ENCODE results near the gene RNF4. TPM values are rescaled to one million over a fixed set of nuclear protein-coding genes. Genes with fewer than 3 reads are reported as not detected.
"Not testable (repeated sequence)": the region's sequence is repeated elsewhere in the genome, so short reads cannot be mapped to it uniquely, and the experiment has no call there.

The RNF4 gene
- total RNA-seq, 1 donor from 2014 or later = 93.5 TPM

- no peaks in the 10 kb centered on the region for H3K27me3 Mint-ChIP-seq
- POLR2A ChIA-PET = interaction anchor here (0.6 to 3.7 kb wide), 16 partner anchors 9 to 848 kb away, joined by 3 to 54 read pairs (median 4); partner anchors contain the start of genes GRK4, HAUS3, POLN and RNF4
- peak overlapping the region; percentile 90 for H3K27ac Mint-ChIP-seq
- ATAC-seq (ENCODE audit: low read depth) (peak; percentile 13), DNase-seq (peak; percentile 66)
- peaks cover 3% of the 10 kb centered on the region for H3K36me3 Mint-ChIP-seq (ENCODE audit: low read depth)
- intact Hi-C loops (cut with micrococcal nuclease) = loop anchor here (1.0 to 10.0 kb wide), 16 partner anchors 48 to 539 kb away; partner anchors contain the start of genes CFAP99, GRK4, HAUS3 and HTT
- peaks cover 22% of the 10 kb centered on the region for H3K4me1 Mint-ChIP-seq
- TF ChIP-seq, protein P1, sequence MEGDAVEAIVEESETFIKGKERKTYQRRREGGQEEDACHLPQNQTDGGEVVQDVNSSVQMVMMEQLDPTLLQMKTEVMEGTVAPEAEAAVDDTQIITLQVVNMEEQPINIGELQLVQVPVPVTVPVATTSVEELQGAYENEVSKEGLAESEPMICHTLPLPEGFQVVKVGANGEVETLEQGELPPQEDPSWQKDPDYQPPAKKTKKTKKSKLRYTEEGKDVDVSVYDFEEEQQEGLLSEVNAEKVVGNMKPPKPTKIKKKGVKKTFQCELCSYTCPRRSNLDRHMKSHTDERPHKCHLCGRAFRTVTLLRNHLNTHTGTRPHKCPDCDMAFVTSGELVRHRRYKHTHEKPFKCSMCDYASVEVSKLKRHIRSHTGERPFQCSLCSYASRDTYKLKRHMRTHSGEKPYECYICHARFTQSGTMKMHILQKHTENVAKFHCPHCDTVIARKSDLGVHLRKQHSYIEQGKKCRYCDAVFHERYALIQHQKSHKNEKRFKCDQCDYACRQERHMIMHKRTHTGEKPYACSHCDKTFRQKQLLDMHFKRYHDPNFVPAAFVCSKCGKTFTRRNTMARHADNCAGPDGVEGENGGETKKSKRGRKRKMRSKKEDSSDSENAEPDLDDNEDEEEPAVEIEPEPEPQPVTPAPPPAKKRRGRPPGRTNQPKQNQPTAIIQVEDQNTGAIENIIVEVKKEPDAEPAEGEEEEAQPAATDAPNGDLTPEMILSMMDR (IDR thresholded peaks at IDR 0.05) = no peak
- CTCF ChIA-PET = interaction anchor here (0.7 to 1.6 kb wide), 8 partner anchors 28 to 115 kb away, joined by 3 to 8 read pairs (median 4); no protein-coding TSS in a partner anchor
- H3K9me3 Mint-ChIP-seq = no peaks in the 10 kb centered on the region
- H3K4me3 Mint-ChIP-seq = peak overlapping the region; percentile 92
Observed at GRCh38 chr4:2535376-2536192, 66.7 kb downstream of the RNF4 start.

DNA sequence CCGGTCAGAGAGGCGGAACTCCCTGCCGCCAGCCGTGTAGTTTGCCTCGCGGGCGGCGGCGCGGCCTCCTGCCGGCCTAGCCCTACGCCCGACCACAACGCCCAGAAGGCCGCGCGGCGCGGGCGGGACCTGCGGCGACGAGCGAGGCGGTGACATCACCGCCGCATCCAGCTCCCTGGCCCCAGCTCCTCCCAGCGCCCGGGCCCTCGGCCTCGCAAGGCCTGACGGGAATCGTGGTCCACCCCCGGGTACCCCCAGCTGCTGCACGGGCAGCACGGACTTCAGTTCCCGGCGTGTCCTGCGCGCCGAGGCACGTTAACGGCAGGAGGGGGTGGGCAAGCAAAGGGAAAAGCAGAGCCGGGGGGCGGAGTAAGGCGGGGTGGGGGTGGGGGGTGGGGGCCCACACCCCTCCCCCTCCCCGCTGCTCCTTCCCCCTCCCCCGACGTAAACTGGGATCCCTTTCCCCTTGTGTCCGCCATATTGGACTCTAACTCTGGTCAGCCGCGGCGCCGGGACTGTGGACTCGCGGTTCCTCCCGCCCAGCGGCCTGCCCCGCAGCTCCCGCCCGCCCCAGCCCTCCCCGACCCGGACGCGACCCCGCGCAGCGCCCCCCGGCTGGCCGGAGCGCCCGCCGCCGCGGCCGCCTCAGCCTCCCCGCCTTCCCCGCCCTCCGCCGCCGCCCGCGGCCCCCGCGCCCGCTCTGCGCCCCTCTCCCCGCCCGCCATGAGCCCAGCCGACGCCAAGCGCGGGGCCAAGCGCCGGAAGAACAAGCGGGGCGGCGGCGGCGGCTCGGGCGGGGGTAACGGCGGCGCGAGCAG is 67.5 kb downstream of the RNF4 start, which contains the start of gene FAM193A:
Gene FAM193A, plus strand, starts transcription at position 455 of the 818 bp plus-strand sequence. Its CDS starts 269 bp downstream, at position 724.
- DNase-seq (peak; percentile 94), ATAC-seq (ENCODE audit: low read depth) (peak; percentile 92)
- Mint-ChIP-seq H3K4me3 (peak within 1 kb of the TSS; percentile 92), H3K36me3 (ENCODE audit: low read depth) (peaks cover 3% of the 10 kb centered on the region), H3K27me3 (no peaks in the 10 kb centered on the region), H3K27ac (peak within 1 kb of the TSS; percentile 90), H3K9me3 (no peaks in the 10 kb centered on the region), H3K4me1 (peaks cover 23% of the 10 kb centered on the region)
- TF ChIP-seq, protein P1 (IDR thresholded peaks at IDR 0.05) = no peak
- intact Hi-C loops (cut with micrococcal nuclease) = loop anchor here (1.0 to 10.0 kb wide), 15 partner anchors 49 to 538 kb away; partner anchors contain the start of genes CFAP99, GRK4, HAUS3 and HTT
- ChIA-PET CTCF (interaction anchor here (1.0 to 1.6 kb wide), 3 partner anchors 74 to 116 kb away, joined by 3 read pairs; no protein-coding TSS in a partner anchor), POLR2A (interaction anchor here (0.6 to 3.7 kb wide), 19 partner anchors 9 to 847 kb away, joined by 3 to 54 read pairs (median 5); partner anchors contain the start of genes GRK4, HAUS3, POLN and RNF4)

GRCh38 chr4:2537011-2537830 is 68.3 kb downstream of the RNF4 start:
- TF ChIP-seq, protein P1 (IDR thresholded peaks at IDR 0.05) = no peak
- Mint-ChIP-seq H3K4me1 (peaks cover 26% of the 10 kb centered on the region), H3K4me3 (peak overlapping the region; percentile 85), H3K27ac (peak overlapping the region; percentile 82), H3K36me3 (ENCODE audit: low read depth) (peaks cover 3% of the 10 kb centered on the region), H3K27me3 (no peaks in the 10 kb centered on the region), H3K9me3 (no peaks in the 10 kb centered on the region)
- intact Hi-C loops (cut with micrococcal nuclease) = loop anchor here (2.0 to 10.0 kb wide), 7 partner anchors 50 to 538 kb away; partner anchors contain the start of genes HTT, HTT-AS and NELFA
- ChIA-PET POLR2A (interaction anchor here (0.6 to 3.7 kb wide), 10 partner anchors 10 to 426 kb away, joined by 3 to 54 read pairs (median 5); partner anchors contain the start of genes HAUS3, POLN and RNF4), CTCF (interaction anchor here (1.6 kb wide), 1 partner anchor 75 kb away, joined by 3 read pairs; no protein-coding TSS in a partner anchor)
- ATAC-seq (ENCODE audit: low read depth) (peak; percentile 5), DNase-seq (peak; percentile 66)

GRCh38 chr4:2543580-2544191 is 74.8 kb downstream of the RNF4 start:
- H3K4me3 Mint-ChIP-seq; H3K27me3 Mint-ChIP-seq; ATAC-seq (ENCODE audit: low read depth); H3K27ac Mint-ChIP-seq; H3K9me3 Mint-ChIP-seq; DNase-seq; intact Hi-C loops (cut with micrococcal nuclease); H3K36me3 Mint-ChIP-seq (ENCODE audit: low read depth); POLR2A ChIA-PET: not testable (repeated sequence)
- CTCF ChIA-PET = interaction anchor here (0.6 kb wide), 1 partner anchor 32 kb away, joined by 3 read pairs; no protein-coding TSS in a partner anchor
- peaks cover 32% of the 10 kb centered on the region for H3K4me1 Mint-ChIP-seq
